ENCODE results near the gene L3MBTL3. TPM values are rescaled to one million over a fixed set of nuclear protein-coding genes. Genes with fewer than 3 reads are reported as not detected.

L3MBTL3 gene
- total RNA-seq, 1 donor from 2014 or later = 20.8 TPM

- Mint-ChIP-seq H3K27me3 (ENCODE audit: unreplicated experiment) (no peaks in the 10 kb centered on the region), H3K4me1 (ENCODE audit: unreplicated experiment) (peaks cover 10% of the 10 kb centered on the region), H3K36me3 (ENCODE audit: unreplicated experiment) (peaks cover 17% of the 10 kb centered on the region), H3K4me3 (ENCODE audit: unreplicated experiment) (no peak overlapping the region), H3K9me3 (ENCODE audit: unreplicated experiment) (no peaks in the 10 kb centered on the region), H3K27ac (ENCODE audit: unreplicated experiment) (no peak overlapping the region)
- no peak for DNase-seq (ENCODE audit: extremely low spot score, unreplicated experiment)
- TF ChIP-seq CTCF (IDR thresholded peaks at IDR 0.05) = no peak
Measured at GRCh38 chr6:130043344-130043743, 25.0 kb downstream of the L3MBTL3 start.

GRCh38 chr6:130045622-130046021 lies 27.2 kb downstream of the L3MBTL3 start:
- peaks cover 28% of the 10 kb centered on the region for H3K36me3 Mint-ChIP-seq (ENCODE audit: unreplicated experiment)
- DNase-seq (ENCODE audit: extremely low spot score, unreplicated experiment) = no peak
- H3K4me1 Mint-ChIP-seq (ENCODE audit: unreplicated experiment) = peaks cover 10% of the 10 kb centered on the region
- H3K27me3 Mint-ChIP-seq (ENCODE audit: unreplicated experiment) = no peaks in the 10 kb centered on the region
- no peak overlapping the region for H3K4me3 Mint-ChIP-seq (ENCODE audit: unreplicated experiment)
- no peak for TF ChIP-seq CTCF (IDR thresholded peaks at IDR 0.05)
- H3K27ac Mint-ChIP-seq (ENCODE audit: unreplicated experiment) = no peak overlapping the region
- H3K9me3 Mint-ChIP-seq (ENCODE audit: unreplicated experiment) = no peaks in the 10 kb centered on the region

GRCh38 chr6:130046671-130047070 lies 28.3 kb downstream of the L3MBTL3 start:
- H3K4me3 Mint-ChIP-seq (ENCODE audit: unreplicated experiment) = no peak overlapping the region
- peaks cover 10% of the 10 kb centered on the region for H3K4me1 Mint-ChIP-seq (ENCODE audit: unreplicated experiment)
- peaks cover 33% of the 10 kb centered on the region for H3K36me3 Mint-ChIP-seq (ENCODE audit: unreplicated experiment)

GRCh38 chr6:130047088-130047995 lies 29.0 kb downstream of the L3MBTL3 start:
- Mint-ChIP-seq H3K4me3 (ENCODE audit: unreplicated experiment) (no peak overlapping the region), H3K4me1 (ENCODE audit: unreplicated experiment) (peaks cover 10% of the 10 kb centered on the region), H3K36me3 (ENCODE audit: unreplicated experiment) (peaks cover 36% of the 10 kb centered on the region), H3K27ac (ENCODE audit: unreplicated experiment) (no peak overlapping the region), H3K9me3 (ENCODE audit: unreplicated experiment) (no peaks in the 10 kb centered on the region), H3K27me3 (ENCODE audit: unreplicated experiment) (no peaks in the 10 kb centered on the region)
- TF ChIP-seq CTCF (IDR thresholded peaks at IDR 0.05) = peak; percentile 19
- DNase-seq (ENCODE audit: extremely low spot score, unreplicated experiment) = no peak

More at GRCh38 chr6:130046671-130047070, 28.3 kb downstream of the L3MBTL3 start:
- Mint-ChIP-seq H3K27me3 (ENCODE audit: unreplicated experiment) (no peaks in the 10 kb centered on the region), H3K9me3 (ENCODE audit: unreplicated experiment) (no peaks in the 10 kb centered on the region), H3K27ac (ENCODE audit: unreplicated experiment) (no peak overlapping the region)
- TF ChIP-seq CTCF (IDR thresholded peaks at IDR 0.05) = no peak
- no peak for DNase-seq (ENCODE audit: extremely low spot score, unreplicated experiment)

- H3K27me3 Mint-ChIP-seq (ENCODE audit: unreplicated experiment) = no peaks in the 10 kb centered on the region
- H3K4me3 Mint-ChIP-seq (ENCODE audit: unreplicated experiment) = no peak overlapping the region
- no peak for TF ChIP-seq CTCF (IDR thresholded peaks at IDR 0.05)
- no peak overlapping the region for H3K27ac Mint-ChIP-seq (ENCODE audit: unreplicated experiment)
- no peaks in the 10 kb centered on the region for H3K9me3 Mint-ChIP-seq (ENCODE audit: unreplicated experiment)
- peaks cover 10% of the 10 kb centered on the region for H3K4me1 Mint-ChIP-seq (ENCODE audit: unreplicated experiment)
- DNase-seq (ENCODE audit: extremely low spot score, unreplicated experiment) = no peak
- H3K36me3 Mint-ChIP-seq (ENCODE audit: unreplicated experiment) = peaks cover 40% of the 10 kb centered on the region
Measured at GRCh38 chr6:130050230-130050629, 31.8 kb downstream of the L3MBTL3 start.
